ENCODE results near the gene RAB44.

- TF ChIP-seq POLR2AphosphoS5 (IDR thresholded peaks at IDR 0.05; ENCODE audit: borderline replicate concordance, low read depth, low read length): no peak
- TF ChIP-seq EZH2 (IDR thresholded peaks at IDR 0.05): no peak
These were observed 55.4 kb downstream of the RAB44 start for GRCh38 chr6:36752886-36753506.

Data from SK-N-MC (cell line).